Astrocyte (in vitro differentiated cells and primary cell): ENCODE data around the gene KLF11. TPM values are rescaled to one million over a fixed set of nuclear protein-coding genes. Genes with fewer than 3 reads are reported as not detected.

Experiments
- DNase-seq: peaks from one replicate; pipeline ENCODE4 v3.0.0-alpha.2; 2010; ENCODE audit warnings: low read depth
- FAIRE-seq: peaks from 2 replicates; lab custom pipeline; 2011; peaks lifted over from hg19 to GRCh38; lab: Jason Lieb, UNC
- H2AFZ ChIP-seq: 2 replicates; pipeline ENCODE4 v1.6.0; 2012; ENCODE audit warnings: low read depth, low read length, inconsistent platforms
- H3K27ac ChIP-seq: 2 replicates; pipeline ENCODE4 v1.5.1; 2011; ENCODE audit warnings: low read depth, low read length, inconsistent platforms
- H3K27me3 ChIP-seq: 2 replicates; pipeline ENCODE4 v1.6.0; 2011; ENCODE audit warnings: low read length, inconsistent platforms; ENCODE audit not compliant: insufficient read depth
- H3K36me3 ChIP-seq: 2 replicates; pipeline ENCODE4 v1.5.1; 2011; ENCODE audit warnings: low read length, inconsistent platforms; ENCODE audit not compliant: insufficient read depth
- H3K4me1 ChIP-seq: 2 replicates; pipeline ENCODE4 v1.5.1; 2011; ENCODE audit warnings: low read length, inconsistent platforms; ENCODE audit not compliant: insufficient read depth
- H3K4me2 ChIP-seq: 2 replicates; pipeline ENCODE4 v1.6.0; 2012; ENCODE audit warnings: low read length, inconsistent platforms
- H3K4me3 ChIP-seq: 2 replicates; pipeline ENCODE4 v1.5.1; 2011; ENCODE audit warnings: low read depth, mild to moderate bottlenecking, low read length, inconsistent platforms; ENCODE audit not compliant: insufficient read depth
- H3K79me2 ChIP-seq: 2 replicates; pipeline ENCODE4 v1.6.0; 2012; ENCODE audit warnings: mild to moderate bottlenecking, low read length, inconsistent platforms; ENCODE audit not compliant: insufficient read depth
- H3K9ac ChIP-seq: 2 replicates; pipeline ENCODE4 v1.6.0; 2012; ENCODE audit warnings: mild to moderate bottlenecking, low read length, inconsistent platforms
- H3K9me3 ChIP-seq: 2 replicates; pipeline ENCODE4 v1.5.1; 2012; ENCODE audit warnings: low read depth, mild to moderate bottlenecking, low read length, inconsistent platforms; ENCODE audit not compliant: insufficient read depth
- H4K20me1 ChIP-seq: 2 replicates; pipeline ENCODE4 v1.6.0; 2012; ENCODE audit warnings: low read length, inconsistent platforms; ENCODE audit not compliant: insufficient read depth
- H3K27ac Mint-ChIP-seq: one replicate; pipeline ENCODE4 v1.8.0; 2021; ENCODE audit warnings: mild to moderate bottlenecking, mixed read lengths; ENCODE audit not compliant: unreplicated experiment
- H3K27me3 Mint-ChIP-seq: one replicate; pipeline ENCODE4 v1.8.0; 2021; ENCODE audit warnings: low read depth, mixed read lengths; ENCODE audit not compliant: unreplicated experiment
- H3K36me3 Mint-ChIP-seq: one replicate; pipeline ENCODE4 v1.8.0; 2021; ENCODE audit warnings: low read depth, mixed read lengths; ENCODE audit not compliant: unreplicated experiment
- H3K4me1 Mint-ChIP-seq: one replicate; pipeline ENCODE4 v1.8.0; 2021; ENCODE audit warnings: low read depth, mixed read lengths; ENCODE audit not compliant: unreplicated experiment
- H3K4me3 Mint-ChIP-seq: one replicate; pipeline ENCODE4 v1.8.0; 2021; ENCODE audit warnings: mild to moderate bottlenecking, moderate library complexity, mixed read lengths; ENCODE audit not compliant: unreplicated experiment
- H3K9me3 Mint-ChIP-seq: one replicate; pipeline ENCODE4 v1.8.0; 2021; ENCODE audit warnings: mild to moderate bottlenecking, mixed read lengths; ENCODE audit not compliant: unreplicated experiment
- CTCF ChIP-seq: IDR thresholded peaks from 2 replicates; pipeline ENCODE4 v1.5.1; 2011; ENCODE audit warnings: low read depth, mild to moderate bottlenecking, inconsistent platforms, low read length, moderate library complexity; ENCODE audit not compliant: insufficient read depth
- EZH2 ChIP-seq: IDR thresholded peaks from 2 replicates; pipeline ENCODE4 v1.6.1; 2012; ENCODE audit warnings: mild to moderate bottlenecking, low read length, inconsistent platforms; ENCODE audit not compliant: insufficient read depth
- total RNA-seq: library from RNA; stranded (reverse); gene quantifications from 2 replicates; pipeline ENCODE4 v1.2.1, GENCODE V29; 2021

The KLF11 gene
- total RNA-seq, 1 donor from 2014 or later = 9.8 TPM

- H3K4me2 ChIP-seq = no peak overlapping the region
- H3K36me3 ChIP-seq = no peaks in the 10 kb centered on the region
- no peaks in the 10 kb centered on the region for H3K27me3 ChIP-seq
- H3K4me3 ChIP-seq = no peak overlapping the region
- H3K4me1 ChIP-seq = peaks cover 12% of the 10 kb centered on the region
- no peaks in the 10 kb centered on the region for H3K4me1 Mint-ChIP-seq
- H3K27ac ChIP-seq = no peak overlapping the region
- H2AFZ ChIP-seq = no peak overlapping the region
- no peaks in the 10 kb centered on the region for H3K36me3 Mint-ChIP-seq
- no peaks in the 10 kb centered on the region for H3K9me3 Mint-ChIP-seq
- H3K27me3 Mint-ChIP-seq = peaks cover 16% of the 10 kb centered on the region
- H3K9me3 ChIP-seq = no peaks in the 10 kb centered on the region
- no peaks in the 10 kb centered on the region for H4K20me1 ChIP-seq
- TF ChIP-seq EZH2 (no peak), CTCF (no peak)
- no peak for FAIRE-seq
- H3K4me3 Mint-ChIP-seq = no peak overlapping the region
- DNase-seq = no peak
- H3K9ac ChIP-seq = no peak overlapping the region
- no peaks in the 10 kb centered on the region for H3K79me2 ChIP-seq
- H3K27ac Mint-ChIP-seq = no peak overlapping the region
These were observed 11.2 kb upstream of the KLF11 start for GRCh38 chr2:10031886-10032745.

GRCh38 chr2:10032746-10033105 lies 10.6 kb upstream of the KLF11 start:
- FAIRE-seq = no peak
- TF ChIP-seq EZH2 (no peak), CTCF (no peak)

More at GRCh38 chr2:10032746-10033105, 10.6 kb upstream of the KLF11 start:
- no peak overlapping the region for H3K27ac Mint-ChIP-seq
- no peak overlapping the region for H3K4me3 Mint-ChIP-seq
- H3K9me3 Mint-ChIP-seq = no peaks in the 10 kb centered on the region
- H3K4me1 Mint-ChIP-seq = peaks cover 3% of the 10 kb centered on the region
- no peak for DNase-seq
- Histone ChIP-seq H2AFZ (no peak overlapping the region), H3K4me2 (no peak overlapping the region), H3K79me2 (no peaks in the 10 kb centered on the region), H3K9me3 (no peaks in the 10 kb centered on the region), H4K20me1 (no peaks in the 10 kb centered on the region), H3K27me3 (no peaks in the 10 kb centered on the region), H3K4me1 (peaks cover 12% of the 10 kb centered on the region), H3K4me3 (no peak overlapping the region), H3K27ac (no peak overlapping the region), H3K36me3 (no peaks in the 10 kb centered on the region), H3K9ac (no peak overlapping the region)
- H3K36me3 Mint-ChIP-seq = no peaks in the 10 kb centered on the region
- peaks cover 16% of the 10 kb centered on the region for H3K27me3 Mint-ChIP-seq
